Stimulated activated CD8-positive, alpha-beta memory T cell treated with anti-CD3 and anti-CD28 coated beads, Interleukin-12 subunit alpha, Interleukin-12 subunit beta, amount 100 ng/mL, for 24 hours (primary cell): ENCODE data around the gene TRAF3IP3.

Experiments
- DNase-seq: peaks from one replicate; pipeline ENCODE4 v3.0.0-alpha.2; 2020; ENCODE audit errors: extremely low read depth

The TRAF3IP3 gene

GRCh38 chr1:209797978-209798639 is 42.3 kb downstream of the TRAF3IP3 start:
- DNase-seq: no peak

GRCh38 chr1:209800984-209801834 is 45.4 kb downstream of the TRAF3IP3 start:
- DNase-seq: no peak

- no peak for DNase-seq
Measured at GRCh38 chr1:209802117-209802779, 46.4 kb downstream of the TRAF3IP3 start.

GRCh38 chr1:209802780-209803152 is 46.9 kb downstream of the TRAF3IP3 start:
- no peak for DNase-seq

GRCh38 chr1:209803568-209803967 is 47.7 kb downstream of the TRAF3IP3 start:
- no peak for DNase-seq

GRCh38 chr1:209805341-209805781 is 49.5 kb downstream of the TRAF3IP3 start:
- DNase-seq: no peak

- DNase-seq: peak; percentile 33
Measured at GRCh38 chr1:209805875-209806760, 50.3 kb downstream of the TRAF3IP3 start, which contains the start of gene IRF6. TSS of gene IRF6 (minus strand) at chr1:209806142. CDS start at chr1:209801413, 4,729 bp downstream.

- no peak for DNase-seq
Measured at GRCh38 chr1:209807509-209807908, 51.7 kb downstream of the TRAF3IP3 start.

GRCh38 chr1:209808059-209808581 is 52.3 kb downstream of the TRAF3IP3 start:
- no peak for DNase-seq

GRCh38 chr1:209809611-209810010 is 53.8 kb downstream of the TRAF3IP3 start:
- no peak for DNase-seq

GRCh38 chr1:209810783-209811182 is 54.9 kb downstream of the TRAF3IP3 start:
- no peak for DNase-seq

- no peak for DNase-seq
Measured at GRCh38 chr1:209813902-209814301, 58.0 kb downstream of the TRAF3IP3 start.

GRCh38 chr1:209815490-209815889 is 59.6 kb downstream of the TRAF3IP3 start:
- DNase-seq: no peak

GRCh38 chr1:209815931-209816341 is 60.1 kb downstream of the TRAF3IP3 start:
- DNase-seq: no peak

GRCh38 chr1:209816923-209817322 is 61.1 kb downstream of the TRAF3IP3 start:
- no peak for DNase-seq

GRCh38 chr1:209817691-209818090 is 61.8 kb downstream of the TRAF3IP3 start:
- DNase-seq: no peak

GRCh38 chr1:209819058-209819457 is 63.2 kb downstream of the TRAF3IP3 start:
- DNase-seq: no peak

- no peak for DNase-seq
Measured at GRCh38 chr1:209820986-209821385, 65.1 kb downstream of the TRAF3IP3 start.

- DNase-seq: no peak
Measured at GRCh38 chr1:209822706-209823105, 66.9 kb downstream of the TRAF3IP3 start.

- DNase-seq: no peak
Measured at GRCh38 chr1:209823143-209824041, 67.5 kb downstream of the TRAF3IP3 start.
